Neural cell (in vitro differentiated cells): ENCODE measurements around the gene GAPDH.

Experiments used
- CTCF ChIP-seq: fragments of 450-650 bp; IDR thresholded peaks from 2 replicates; pipeline ENCODE4 v1.5.1; 2014; ENCODE audit warnings: antibody characterized with exemption, mild to moderate bottlenecking, moderate library complexity; ENCODE audit not compliant: poor library complexity, severe bottlenecking
- EP300 ChIP-seq: fragments of 450-650 bp; conservative IDR thresholded peaks from 2 replicates; pipeline ENCODE4 v1.6.1; 2014; ENCODE audit warnings: antibody characterized with exemption, mild to moderate bottlenecking, moderate library complexity; ENCODE audit not compliant: poor library complexity, severe bottlenecking
- POLR2AphosphoS5 ChIP-seq: IDR thresholded peaks from 2 replicates; pipeline ENCODE4 v1.6.1; 2012
- TAF1 ChIP-seq: IDR thresholded peaks from 2 replicates; pipeline ENCODE4 v1.6.1; 2012; ENCODE audit warnings: low read depth

- TF ChIP-seq POLR2AphosphoS5: no peak
- no peak for TF ChIP-seq CTCF
- no peak for TF ChIP-seq TAF1
- TF ChIP-seq EP300: no peak
Observed at GRCh38 chr12:6539314-6539682, 5.0 kb downstream of the GAPDH start.
